ENCODE measurements around the gene TBKBP1. TPM values are rescaled to one million over a fixed set of nuclear protein-coding genes. Genes with fewer than 3 reads are reported as not detected.

Gene TBKBP1, protein sequence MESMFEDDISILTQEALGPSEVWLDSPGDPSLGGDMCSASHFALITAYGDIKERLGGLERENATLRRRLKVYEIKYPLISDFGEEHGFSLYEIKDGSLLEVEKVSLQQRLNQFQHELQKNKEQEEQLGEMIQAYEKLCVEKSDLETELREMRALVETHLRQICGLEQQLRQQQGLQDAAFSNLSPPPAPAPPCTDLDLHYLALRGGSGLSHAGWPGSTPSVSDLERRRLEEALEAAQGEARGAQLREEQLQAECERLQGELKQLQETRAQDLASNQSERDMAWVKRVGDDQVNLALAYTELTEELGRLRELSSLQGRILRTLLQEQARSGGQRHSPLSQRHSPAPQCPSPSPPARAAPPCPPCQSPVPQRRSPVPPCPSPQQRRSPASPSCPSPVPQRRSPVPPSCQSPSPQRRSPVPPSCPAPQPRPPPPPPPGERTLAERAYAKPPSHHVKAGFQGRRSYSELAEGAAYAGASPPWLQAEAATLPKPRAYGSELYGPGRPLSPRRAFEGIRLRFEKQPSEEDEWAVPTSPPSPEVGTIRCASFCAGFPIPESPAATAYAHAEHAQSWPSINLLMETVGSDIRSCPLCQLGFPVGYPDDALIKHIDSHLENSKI
- total RNA-seq: 10 to 100 TPM; 14.5 to 22.9 TPM
- polyA plus RNA-seq (2013, experiment 1 of 2): 17.3 TPM
- 16.7 TPM for polyA plus RNA-seq (2013, experiment 2 of 2)
- long read RNA-seq, experiment 1, partial matches to known transcripts: 4 of 5 reads
- long read RNA-seq, experiment 1, other reads (novel, unspliced or antisense): 0 of 5 reads
- long read RNA-seq, experiment 2, partial matches to known transcripts: 3 of 3 reads
- long read RNA-seq, experiment 2, other reads (novel, unspliced or antisense): 0 of 3 reads
- long read RNA-seq, experiment 3, partial matches to known transcripts: 3 of 12 reads
- long read RNA-seq, experiment 3, other reads (novel, unspliced or antisense): 9 of 12 reads
- long read RNA-seq, experiment 4: 0 reads

- peak within 1 kb of the TSS; percentile 74 for H3K27ac Mint-ChIP-seq
- H3K9me3 Mint-ChIP-seq: no peaks in the 10 kb centered on the region
- peaks cover 1% of the 10 kb centered on the region for H3K27me3 Mint-ChIP-seq (ENCODE audit: insufficient read depth)
- no peaks in the 10 kb centered on the region for H3K27me3 ChIP-seq (ENCODE audit: control insufficient read depth, insufficient read depth, low read length, poor library complexity, severe bottlenecking)
- peaks cover 10% of the 10 kb centered on the region for H3K36me3 Mint-ChIP-seq (ENCODE audit: low read depth)
- WGBS, 2 experiments (ENCODE audit: insufficient coverage in 1 of 2, insufficient read length in 1 of 2): 0% methylated on average over 18 to 72 of the region's 87 CpGs
- H3K4me1 ChIP-seq (ENCODE audit: control insufficient read depth, insufficient read depth, low read length): peaks cover 11% of the 10 kb centered on the region
- peak within 1 kb of the TSS; percentile 59 for H3K9ac ChIP-seq (ENCODE audit: extremely low read depth, low read length, poor library complexity, severe bottlenecking)
- H3K4me1 Mint-ChIP-seq: peaks cover 18% of the 10 kb centered on the region
- peak; percentile 96 for DNase-seq
- H3K36me3 ChIP-seq (ENCODE audit: control insufficient read depth, insufficient read depth, low read length): peaks cover 4% of the 10 kb centered on the region
- H3K9me3 ChIP-seq (ENCODE audit: control insufficient read depth, low read length): no peaks in the 10 kb centered on the region
- H3K4me3 Mint-ChIP-seq: peak within 1 kb of the TSS; percentile 84
- H3K27ac ChIP-seq (ENCODE audit: low read depth, low read length): no peak within 1 kb of the TSS
- no peak for TF ChIP-seq CTCF (conservative IDR thresholded peaks at IDR 0.05)
- peak within 1 kb of the TSS; percentile 88 for H3K4me3 ChIP-seq (ENCODE audit: low read length)
These were observed at the start of gene TBKBP1 for GRCh38 chr17:47693731-47694580. Gene TBKBP1, plus strand, starts transcription at chr17:47694161. Its CDS starts 1,952 bp downstream, at chr17:47696113.

DNA sequence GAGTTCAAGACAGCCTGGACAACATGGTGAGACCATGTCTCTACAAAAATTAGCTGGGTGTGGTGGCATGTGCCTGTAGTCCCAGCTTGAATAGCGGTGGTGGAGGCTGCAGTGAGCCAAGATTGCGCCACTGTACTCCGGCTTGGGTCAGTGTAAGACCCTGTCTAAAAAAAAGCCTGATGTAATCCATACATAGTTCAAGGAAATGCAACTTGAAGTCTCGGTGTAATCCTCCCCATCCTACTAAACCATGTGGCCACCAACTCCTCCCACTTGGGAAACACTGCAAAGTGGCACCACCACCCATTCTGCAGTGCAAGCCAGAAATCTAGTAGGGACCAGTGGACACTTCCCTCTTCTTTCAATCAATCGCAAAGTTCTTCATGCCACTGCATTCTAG lies 49.6 kb upstream of the TBKBP1 start:
- Mint-ChIP-seq H3K9me3 (no peaks in the 10 kb centered on the region), H3K27ac (no peak overlapping the region), H3K36me3 (ENCODE audit: low read depth) (peaks cover 2% of the 10 kb centered on the region), H3K4me1 (peaks cover 3% of the 10 kb centered on the region), H3K27me3 (ENCODE audit: insufficient read depth) (no peaks in the 10 kb centered on the region), H3K4me3 (no peak overlapping the region)
- 94 to 98% methylated on average over 4 to 5 of the region's 5 CpGs for WGBS, 2 experiments (ENCODE audit: insufficient coverage in 1 of 2, insufficient read length in 1 of 2)
- TF ChIP-seq CTCF (conservative IDR thresholded peaks at IDR 0.05): no peak
- Histone ChIP-seq H3K27me3 (ENCODE audit: control insufficient read depth, insufficient read depth, low read length, poor library complexity, severe bottlenecking) (no peaks in the 10 kb centered on the region), H3K4me3 (ENCODE audit: low read length) (no peak overlapping the region), H3K4me1 (ENCODE audit: control insufficient read depth, insufficient read depth, low read length) (no peaks in the 10 kb centered on the region), H3K27ac (ENCODE audit: low read depth, low read length) (no peak overlapping the region), H3K9me3 (ENCODE audit: control insufficient read depth, low read length) (no peaks in the 10 kb centered on the region), H3K36me3 (ENCODE audit: control insufficient read depth, insufficient read depth, low read length) (no peaks in the 10 kb centered on the region), H3K9ac (ENCODE audit: extremely low read depth, low read length, poor library complexity, severe bottlenecking) (no peak overlapping the region)
- DNase-seq: no peak

All from endodermal cell (in vitro differentiated cells).